GM18502 (cell line): Measurements from ENCODE around the gene INHBB.
A peak's percentile ranks its signal among the peaks of the same experiment; 100 is the strongest.
"Not testable (repeated sequence)": the region's sequence is repeated elsewhere in the genome, so short reads cannot be mapped to it uniquely, and the experiment has no call there.

Experiments
- ATAC-seq: cut with Tn5 transposase; IDR thresholded peaks from one replicate; pipeline ENCODE4 v1.9.1; 2021; ENCODE audit warnings: mild to moderate bottlenecking; ENCODE audit not compliant: unreplicated experiment, poor library complexity

The INHBB gene

DNA sequence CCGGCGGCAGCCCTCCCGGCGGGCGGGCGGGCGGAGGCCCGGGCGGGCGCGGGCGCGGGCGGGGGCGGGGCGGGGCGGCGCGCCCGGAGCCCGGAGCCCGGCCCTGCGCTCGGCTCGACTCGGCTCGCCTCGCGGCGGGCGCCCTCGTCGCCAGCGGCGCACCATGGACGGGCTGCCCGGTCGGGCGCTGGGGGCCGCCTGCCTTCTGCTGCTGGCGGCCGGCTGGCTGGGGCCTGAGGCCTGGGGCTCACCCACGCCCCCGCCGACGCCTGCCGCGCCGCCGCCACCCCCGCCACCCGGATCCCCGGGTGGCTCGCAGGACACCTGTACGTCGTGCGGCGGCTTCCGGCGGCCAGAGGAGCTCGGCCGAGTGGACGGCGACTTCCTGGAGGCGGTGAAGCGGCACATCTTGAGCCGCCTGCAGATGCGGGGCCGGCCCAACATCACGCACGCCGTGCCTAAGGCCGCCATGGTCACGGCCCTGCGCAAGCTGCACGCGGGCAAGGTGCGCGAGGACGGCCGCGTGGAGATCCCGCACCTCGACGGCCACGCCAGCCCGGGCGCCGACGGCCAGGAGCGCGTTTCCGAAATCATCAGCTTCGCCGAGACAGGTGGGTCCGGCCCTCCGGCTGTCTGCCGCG, at the start of gene INHBB:
INHBB (plus strand) TSS at position 111 of the 641 bp plus-strand sequence; CDS start at position 164, 53 bp downstream.
- ATAC-seq = no peak

GRCh38 chr2:120298173-120298835, 47.6 kb upstream of the INHBB start:
- ATAC-seq = no peak

DNA sequence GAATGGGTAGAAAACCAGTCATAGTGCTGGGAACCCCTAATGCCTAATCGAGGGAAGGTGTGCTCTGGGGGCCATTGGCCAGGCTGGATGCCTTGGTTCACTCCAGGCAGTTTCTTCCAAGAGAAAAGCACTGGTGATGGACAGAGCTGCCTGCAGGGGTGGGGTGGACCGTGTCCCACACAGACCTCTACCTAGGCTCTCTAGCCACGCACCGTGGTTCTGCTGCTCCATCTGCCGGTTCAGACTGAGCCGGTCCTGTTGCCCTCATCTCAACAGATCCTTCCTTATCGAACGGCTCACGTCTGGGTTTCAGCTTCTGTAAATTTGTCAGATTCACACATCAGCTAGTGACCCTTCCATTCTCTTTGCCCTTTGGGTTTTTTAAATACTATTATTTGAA, 46.9 kb upstream of the INHBB start:
- ATAC-seq = no peak

DNA sequence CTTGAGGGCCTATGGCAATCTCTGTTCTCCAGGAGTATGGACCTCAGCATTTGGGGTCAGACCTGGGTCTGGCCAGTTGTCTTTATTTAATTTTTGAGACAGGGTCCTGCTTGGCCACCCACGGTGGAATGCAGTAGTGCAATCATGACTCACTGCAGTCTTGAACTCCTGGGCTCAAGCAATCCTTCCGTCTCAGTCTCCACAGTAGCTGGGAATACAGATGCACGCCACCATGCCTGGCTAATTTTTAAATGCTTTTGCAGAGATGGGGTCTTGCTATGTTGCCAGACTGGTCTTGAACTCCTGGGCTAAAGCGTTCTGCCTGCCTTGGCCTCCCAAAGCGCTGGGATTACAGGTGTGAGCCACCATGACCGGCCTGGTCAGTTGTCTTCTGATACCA, 46.4 kb upstream of the INHBB start:
- no peak for ATAC-seq

DNA sequence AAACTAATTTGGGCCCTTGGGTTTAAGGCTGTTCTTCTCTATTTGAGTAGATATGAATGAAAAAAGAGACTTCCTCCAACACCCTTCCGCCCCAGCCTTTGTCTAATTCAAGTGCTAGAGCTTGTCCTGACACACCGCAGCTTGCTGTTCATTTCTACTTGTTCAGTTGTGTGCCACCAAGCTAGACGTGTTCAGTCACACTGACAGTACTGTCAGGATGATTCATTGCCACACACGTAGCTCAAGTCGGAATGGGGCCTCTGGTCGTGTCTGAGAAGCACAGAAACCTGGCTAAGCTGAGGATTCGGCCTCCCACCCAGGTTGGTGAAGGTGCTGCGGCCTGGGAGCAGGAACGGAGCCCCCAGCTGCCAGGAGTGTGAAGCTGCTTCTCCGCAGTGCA, 45.6 kb upstream of the INHBB start:
- no peak for ATAC-seq

- no peak for ATAC-seq
These were observed 44.7 kb upstream of the INHBB start for GRCh38 chr2:120301284-120301683.

GRCh38 chr2:120302301-120302700, 43.6 kb upstream of the INHBB start:
- ATAC-seq = no peak

GRCh38 chr2:120303177-120303576, 42.8 kb upstream of the INHBB start:
- no peak for ATAC-seq

DNA sequence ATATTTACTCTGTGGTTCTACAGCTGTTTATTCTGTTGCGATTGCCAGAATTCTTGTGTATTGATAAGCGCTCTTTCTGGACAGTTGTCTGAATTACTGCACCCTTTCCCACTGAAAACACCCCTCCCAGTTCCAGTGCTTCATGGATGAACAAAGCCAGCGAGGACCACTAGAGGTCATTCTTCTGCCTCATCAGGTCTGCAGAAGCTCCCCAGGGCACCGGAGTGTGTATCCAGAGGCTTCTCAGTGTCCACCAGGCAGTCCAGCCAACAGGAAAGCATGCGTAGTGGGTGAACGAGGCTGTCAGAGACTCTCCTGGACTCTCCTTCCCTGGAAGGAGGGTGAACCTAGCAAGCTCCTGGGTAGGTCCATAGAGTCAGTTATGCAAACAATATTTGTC, 40.6 kb upstream of the INHBB start:
- ATAC-seq = no peak

DNA sequence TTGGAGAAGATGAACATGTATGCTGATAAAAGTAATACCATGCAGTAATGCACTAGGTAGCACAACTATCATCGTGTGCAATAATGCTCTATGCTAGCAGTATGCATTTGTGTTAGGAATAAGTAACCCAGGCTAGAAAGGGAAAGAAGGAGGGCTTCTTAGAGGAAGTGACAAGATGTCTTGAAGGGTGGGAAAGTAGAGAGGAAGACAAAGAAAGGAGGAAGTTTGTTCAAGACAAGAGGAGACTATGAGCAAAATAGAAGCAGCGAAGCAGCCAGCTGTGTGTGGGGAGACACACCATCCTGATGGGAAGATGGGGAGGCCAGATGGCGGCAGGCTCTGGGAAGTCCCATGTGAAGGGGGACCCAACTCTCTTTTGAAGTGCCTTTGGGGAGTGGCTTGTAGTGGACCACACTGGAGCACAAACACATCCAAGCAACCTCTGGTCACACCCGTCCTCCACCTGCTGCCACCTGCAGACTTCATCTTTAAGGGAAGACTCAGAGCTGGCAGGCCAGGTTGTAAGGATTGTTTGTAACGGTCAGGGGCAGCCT, 39.9 kb upstream of the INHBB start:
- no peak for ATAC-seq

DNA sequence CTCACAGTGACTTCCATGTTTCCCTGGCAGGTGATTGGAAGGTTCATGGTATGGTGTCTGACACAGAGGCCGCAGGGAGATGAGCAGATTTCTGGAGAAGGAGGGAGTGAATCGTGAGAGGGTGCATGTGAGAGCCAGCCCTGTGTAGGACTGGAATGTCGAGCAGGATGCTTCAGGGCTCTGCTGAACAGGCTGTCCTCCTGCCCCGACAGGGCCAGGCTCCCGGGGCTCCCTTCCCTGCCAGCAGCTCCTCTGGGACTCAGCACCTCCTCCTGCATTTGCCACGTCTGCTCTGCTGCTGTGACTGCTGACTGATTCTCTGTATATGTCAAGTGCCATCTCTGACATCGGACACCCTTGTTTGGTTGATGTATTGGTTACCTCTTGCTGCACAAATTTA, 38.5 kb upstream of the INHBB start:
- no peak for ATAC-seq

DNA sequence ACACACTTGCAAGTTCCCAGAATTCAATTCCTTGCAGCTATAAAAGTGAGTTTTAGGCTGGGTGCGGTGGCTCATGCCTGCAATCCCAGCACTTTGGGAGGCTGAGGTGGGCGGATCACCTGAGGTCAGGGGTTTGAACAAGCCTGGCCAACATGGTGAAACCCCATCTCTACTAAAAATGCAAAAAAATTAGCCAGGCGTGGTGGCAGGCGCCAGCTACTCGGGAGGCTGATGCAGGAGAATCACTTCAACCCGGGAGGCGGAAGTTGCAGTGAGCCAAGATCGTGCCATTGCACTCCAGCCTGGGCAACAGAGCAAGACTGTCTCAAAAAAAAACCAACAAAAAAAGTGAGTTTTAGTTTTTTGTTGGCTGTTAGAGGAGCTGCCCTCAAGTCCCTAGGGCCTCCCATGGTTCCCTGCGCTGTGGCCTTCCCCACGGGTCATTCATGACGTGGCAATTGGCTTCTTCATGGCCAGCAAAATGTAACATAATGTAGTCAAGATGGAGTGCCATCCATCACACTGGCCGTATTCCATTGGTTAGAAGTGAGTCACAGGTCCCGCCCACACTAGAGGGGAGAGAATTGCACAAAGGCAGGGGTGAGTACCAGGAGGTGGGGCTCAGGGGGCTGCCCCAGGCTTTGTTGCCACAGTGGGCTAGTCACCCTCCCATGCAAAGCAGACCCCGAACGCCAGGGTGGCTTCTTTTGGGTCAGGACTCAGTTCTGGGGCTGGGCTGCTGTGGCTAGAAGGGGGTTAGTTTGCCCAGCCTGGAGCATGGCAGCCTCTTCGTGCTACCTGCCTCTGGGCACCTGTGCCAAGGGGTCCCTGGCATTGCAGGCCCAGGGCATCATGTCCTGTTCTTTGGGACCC, 37.7 kb upstream of the INHBB start:
- no peak for ATAC-seq

DNA sequence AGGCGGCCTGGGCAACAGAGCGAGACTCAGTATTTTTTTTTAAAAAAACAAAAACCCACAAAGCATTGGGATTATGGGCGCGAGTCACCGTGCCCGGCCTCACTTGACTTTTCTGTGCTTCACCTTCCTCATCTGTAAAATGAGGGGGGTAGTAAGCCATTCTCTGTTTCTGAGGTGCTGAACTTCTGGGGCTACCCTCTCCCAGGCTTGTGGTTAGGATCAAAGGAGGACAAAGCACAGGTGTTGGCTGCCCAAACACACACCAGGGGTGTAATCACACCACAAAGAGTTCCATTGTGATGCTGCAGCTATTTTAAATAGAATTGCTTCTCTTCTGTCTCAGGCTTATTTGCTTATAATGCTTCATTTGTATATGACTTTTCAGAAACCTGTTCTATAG, 35.8 kb upstream of the INHBB start:
- no peak for ATAC-seq

GRCh38 chr2:120310841-120311240, 35.1 kb upstream of the INHBB start:
- not testable (repeated sequence) for ATAC-seq

- ATAC-seq = no peak
These were observed 33.9 kb upstream of the INHBB start for GRCh38 chr2:120312076-120312475.

- ATAC-seq = peak; percentile 73
These were observed 32.9 kb upstream of the INHBB start for GRCh38 chr2:120312860-120313694.

- no peak for ATAC-seq
These were observed 32.0 kb upstream of the INHBB start for GRCh38 chr2:120313695-120314615.

- no peak for ATAC-seq
These were observed 31.1 kb upstream of the INHBB start for GRCh38 chr2:120314690-120315366.
